Measurements from ENCODE around the gene GPX5. TPM values are rescaled to one million over a fixed set of nuclear protein-coding genes. Genes with fewer than 3 reads are reported as not detected.
"Not testable (repeated sequence)": the region's sequence is repeated elsewhere in the genome, so short reads cannot be mapped to it uniquely, and the experiment has no call there.

The GPX5 gene
- total RNA-seq, 1 experiment from 2014 or later, result not detected

- Histone ChIP-seq H3K9me3 (ENCODE audit: control insufficient read depth, insufficient read depth, low read depth, low read length) (no peaks in the 10 kb centered on the region), H3K27me3 (ENCODE audit: control insufficient read depth, insufficient read depth, low read length) (peaks cover 13% of the 10 kb centered on the region; the same call in 1 of the 2 replicates), H3K4me1 (ENCODE audit: control insufficient read depth, insufficient read depth, low read length) (no peaks in the 10 kb centered on the region), H3K36me3 (ENCODE audit: control insufficient read depth, insufficient read depth, low read length) (no peaks in the 10 kb centered on the region), H3K4me3 (ENCODE audit: low read depth in 2 of 2, low read length in 2 of 2) (no peak overlapping the region), H3K27ac (ENCODE audit: low read length) (no peak overlapping the region)
- ChIA-PET CTCF (no interaction called here), POLR2A (no interaction called here)
- in situ Hi-C loops (cut with HindIII; ENCODE audit: low pct_unique_long_range_greater_than_20kb, low sequenced_read_pairs) (no loop called here), intact Hi-C loops (cut with micrococcal nuclease; ENCODE audit: unreplicated experiment) (no loop called here)
- TF ChIP-seq POLR2AphosphoS5 (IDR thresholded peaks at IDR 0.05; ENCODE audit: low read depth, low read length) (no peak), SIN3A (IDR thresholded peaks at IDR 0.05; ENCODE audit: borderline replicate concordance, insufficient read depth, low read depth, low read length) (no peak), REST (IDR thresholded peaks at IDR 0.05; ENCODE audit: insufficient read depth in 1 of 2, low read depth in 2 of 2, low read length in 1 of 2) (no peak)
- DNase-seq (ENCODE audit: low read depth, low spot score), result no peak
- BruUV-seq (replicated peaks), result no TSS peak
- no peak for ATAC-seq
Measured at GRCh38 chr6:28511628-28512300, 13.9 kb upstream of the GPX5 start.

- BruUV-seq (replicated peaks); H3K4me1 ChIP-seq (ENCODE audit: control insufficient read depth, insufficient read depth, low read length); in situ Hi-C loops (cut with HindIII; ENCODE audit: low pct_unique_long_range_greater_than_20kb, low sequenced_read_pairs); H3K36me3 ChIP-seq (ENCODE audit: control insufficient read depth, insufficient read depth, low read length); H3K4me3 ChIP-seq (ENCODE audit: low read depth in 2 of 2, low read length in 2 of 2); POLR2A ChIA-PET; intact Hi-C loops (cut with micrococcal nuclease; ENCODE audit: unreplicated experiment); ATAC-seq; DNase-seq (ENCODE audit: low read depth, low spot score); H3K9me3 ChIP-seq (ENCODE audit: control insufficient read depth, insufficient read depth, low read depth, low read length); H3K27ac ChIP-seq (ENCODE audit: low read length); CTCF ChIA-PET: not testable (repeated sequence)
- peaks cover 18% of the 10 kb centered on the region; the same call in 1 of the 2 replicates for H3K27me3 ChIP-seq (ENCODE audit: control insufficient read depth, insufficient read depth, low read length)
Measured at GRCh38 chr6:28512387-28512786, 13.3 kb upstream of the GPX5 start.

GRCh38 chr6:28515676-28516075 lies 10.0 kb upstream of the GPX5 start, which contains the start of gene GPX6:
Gene GPX6, minus strand, starts transcription at chr6:28515793. Its CDS starts 50 bp downstream, at chr6:28515743.
- no peak within 1 kb of the TSS for H3K4me3 ChIP-seq (ENCODE audit: low read depth in 2 of 2, low read length in 2 of 2)
- H3K9me3 ChIP-seq (ENCODE audit: control insufficient read depth, insufficient read depth, low read depth, low read length), result no peaks in the 10 kb centered on the region
- in situ Hi-C loops (cut with HindIII; ENCODE audit: low pct_unique_long_range_greater_than_20kb, low sequenced_read_pairs) (no loop called here), intact Hi-C loops (cut with micrococcal nuclease; ENCODE audit: unreplicated experiment) (no loop called here)
- ATAC-seq (no peak), DNase-seq (ENCODE audit: low read depth, low spot score) (no peak)
- BruUV-seq (replicated peaks), result no TSS peak
- H3K27ac ChIP-seq (ENCODE audit: low read length), result no peak within 1 kb of the TSS
- H3K4me1 ChIP-seq (ENCODE audit: control insufficient read depth, insufficient read depth, low read length), result no peaks in the 10 kb centered on the region
- ChIA-PET CTCF (no interaction called here), POLR2A (no interaction called here)
- peaks cover 23% of the 10 kb centered on the region for H3K27me3 ChIP-seq (ENCODE audit: control insufficient read depth, insufficient read depth, low read length)
- TF ChIP-seq REST (IDR thresholded peaks at IDR 0.05; ENCODE audit: insufficient read depth in 1 of 2, low read depth in 2 of 2, low read length in 1 of 2) (no peak), POLR2AphosphoS5 (IDR thresholded peaks at IDR 0.05; ENCODE audit: low read depth, low read length) (no peak), CTCF (IDR thresholded peaks at IDR 0.05) (no peak), SIN3A (IDR thresholded peaks at IDR 0.05; ENCODE audit: borderline replicate concordance, insufficient read depth, low read depth, low read length) (no peak), TCF7L2 (IDR thresholded peaks at IDR 0.05; ENCODE audit: low read depth, low read length) (no peak)
- no peaks in the 10 kb centered on the region for H3K36me3 ChIP-seq (ENCODE audit: control insufficient read depth, insufficient read depth, low read length)
